CD4-positive, alpha-beta T cell treated with Interleukin-2 at 100 ng/mL for 4 hours (primary cell): Measurements from ENCODE around the gene WDR46.
"Not testable (repeated sequence)": the region's sequence is repeated elsewhere in the genome, so short reads cannot be mapped to it uniquely, and the experiment has no call there.

Experiments
- DNase-seq: peaks from one replicate; pipeline ENCODE4 v3.0.0-alpha.2; 2020; ENCODE audit warnings: low spot score

The WDR46 gene

GRCh38 chr6:33271117-33271467 lies 17.9 kb downstream of the WDR46 start:
- DNase-seq = no peak

- DNase-seq = no peak
These were observed 25.0 kb downstream of the WDR46 start for GRCh38 chr6:33264015-33264414.

GRCh38 chr6:33262490-33262889 lies 26.5 kb downstream of the WDR46 start:
- DNase-seq = not testable (repeated sequence)

GRCh38 chr6:33259032-33259431 lies 30.0 kb downstream of the WDR46 start:
- no peak for DNase-seq

GRCh38 chr6:33254591-33254990 lies 34.4 kb downstream of the WDR46 start:
- DNase-seq = no peak

- DNase-seq = no peak
These were observed 36.3 kb downstream of the WDR46 start for GRCh38 chr6:33252759-33253158.

- DNase-seq = no peak
These were observed 37.5 kb downstream of the WDR46 start for GRCh38 chr6:33251395-33252012.

- DNase-seq = no peak
These were observed 38.3 kb downstream of the WDR46 start for GRCh38 chr6:33250731-33251130.

- no peak for DNase-seq
These were observed 39.1 kb downstream of the WDR46 start for GRCh38 chr6:33249732-33250630.

- DNase-seq = peak; percentile 99
These were observed 39.9 kb downstream of the WDR46 start for GRCh38 chr6:33248932-33249731.

- DNase-seq = no peak
These were observed 40.5 kb downstream of the WDR46 start for GRCh38 chr6:33248643-33248931.

- peak; percentile 92 for DNase-seq
These were observed 40.9 kb downstream of the WDR46 start for GRCh38 chr6:33247977-33248642.

- no peak for DNase-seq
These were observed 45.6 kb downstream of the WDR46 start for GRCh38 chr6:33243476-33243875.

- DNase-seq = no peak
These were observed 47.1 kb downstream of the WDR46 start for GRCh38 chr6:33241968-33242367.

GRCh38 chr6:33237741-33238140 lies 51.3 kb downstream of the WDR46 start:
- DNase-seq = no peak

GRCh38 chr6:33236852-33237251 lies 52.2 kb downstream of the WDR46 start:
- DNase-seq = no peak

- no peak for DNase-seq
These were observed 52.7 kb downstream of the WDR46 start for GRCh38 chr6:33236328-33236727.

- no peak for DNase-seq
These were observed 53.8 kb downstream of the WDR46 start for GRCh38 chr6:33235221-33235634.
